Activated naive CD4-positive, alpha-beta T cell treated with anti-CD3 and anti-CD28 coated beads, Interleukin-2, amount 50 U/mL, for 16 hours (primary cell): ENCODE measurements around the gene GPR26.

Source experiments
- DNase-seq: peaks from one replicate; pipeline ENCODE4 v3.0.0-alpha.2; 2020

Gene GPR26

GRCh38 chr10:123649676-123650075 lies 16.5 kb upstream of the GPR26 start:
- DNase-seq = no peak

- DNase-seq = no peak
Observed at GRCh38 chr10:123651421-123652047, 14.6 kb upstream of the GPR26 start.

- no peak for DNase-seq
Observed at GRCh38 chr10:123655751-123656150, 10.4 kb upstream of the GPR26 start.

- no peak for DNase-seq
Observed at GRCh38 chr10:123663522-123663921, 2.6 kb upstream of the GPR26 start.

DNA sequence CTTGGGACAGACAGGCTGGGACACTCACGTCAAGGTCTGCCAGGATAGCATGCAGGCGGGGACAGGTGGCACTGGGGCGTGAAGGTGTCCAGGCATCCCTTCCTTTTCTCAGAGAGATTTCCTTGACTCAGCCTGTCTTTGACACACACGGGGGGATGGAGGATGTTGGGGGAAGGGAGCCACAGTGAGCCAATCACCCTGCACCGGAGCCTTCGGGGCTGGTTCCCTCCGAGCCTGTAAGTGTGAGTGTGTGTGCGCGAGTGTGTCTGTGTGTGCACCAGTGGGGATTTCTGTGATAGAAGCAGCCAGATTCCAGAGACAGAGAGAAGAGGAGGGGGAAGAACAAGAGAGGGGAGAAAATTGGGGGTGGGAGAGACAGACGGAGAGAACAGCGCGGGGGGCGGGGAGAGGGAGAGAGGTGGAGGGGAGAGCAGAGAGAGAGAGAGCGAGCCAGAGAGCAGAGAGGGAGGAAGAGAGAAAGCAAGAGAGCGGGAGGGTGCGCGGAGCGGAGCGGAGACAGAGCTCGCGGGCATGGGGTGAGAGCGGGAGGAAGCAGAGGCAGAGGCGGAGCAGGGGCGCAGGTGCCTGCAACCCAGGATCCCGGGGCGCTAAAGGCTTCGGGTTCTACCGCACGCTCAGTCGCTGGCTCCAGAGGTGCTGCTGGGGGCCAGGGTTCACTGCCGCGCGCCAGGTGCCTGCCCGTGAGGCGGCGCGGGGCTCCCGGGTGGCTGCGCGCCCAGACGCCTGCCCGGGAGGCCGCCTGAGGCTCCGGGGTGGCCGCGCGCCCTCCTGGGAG lies 466 bp upstream of the GPR26 start:
- no peak for DNase-seq

- DNase-seq = no peak
Observed at GRCh38 chr10:123669886-123670285, 3.7 kb downstream of the GPR26 start.

DNA sequence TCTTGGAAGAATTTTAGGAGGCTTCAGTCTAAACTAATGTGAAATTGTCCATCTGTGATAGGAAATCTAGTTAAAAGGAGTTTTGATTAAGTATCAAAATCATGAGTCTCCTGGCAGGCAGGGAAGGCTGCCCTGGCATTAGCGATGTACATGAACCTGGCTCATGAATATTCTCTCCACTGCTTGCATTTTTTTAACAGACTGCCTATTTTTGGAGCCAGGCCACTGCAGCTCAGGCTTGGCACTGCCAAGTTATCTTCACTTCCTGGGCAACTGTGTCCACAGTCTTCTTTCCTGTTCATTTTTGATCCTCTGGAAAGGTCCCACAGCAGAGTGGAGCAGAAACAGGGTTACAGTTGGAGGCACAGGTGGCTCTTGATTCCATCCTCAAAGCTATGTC lies 7.0 kb downstream of the GPR26 start:
- DNase-seq = no peak

- no peak for DNase-seq
Observed at GRCh38 chr10:123674741-123675140, 8.6 kb downstream of the GPR26 start.

DNA sequence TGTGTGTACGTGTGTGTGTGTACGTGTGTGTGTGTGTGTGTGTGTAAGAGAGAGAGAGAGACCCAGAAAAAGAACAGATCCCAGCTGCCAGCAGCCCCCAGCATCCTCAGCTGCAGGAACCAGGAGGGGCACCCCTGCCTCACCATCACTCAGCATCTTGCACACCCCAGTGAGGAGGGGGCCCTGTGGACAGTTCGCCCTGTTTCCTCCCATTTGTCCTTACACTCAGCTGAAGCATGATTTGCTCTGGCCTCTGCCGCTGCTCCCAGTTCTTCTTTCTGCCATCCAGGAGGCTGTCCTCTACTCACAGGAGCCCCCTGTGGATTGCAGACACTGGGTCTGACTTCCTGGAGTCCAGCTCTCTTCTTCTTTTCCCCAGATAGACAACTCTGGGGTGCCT lies 9.7 kb downstream of the GPR26 start:
- DNase-seq = no peak

GRCh38 chr10:123677556-123677955 lies 11.4 kb downstream of the GPR26 start:
- DNase-seq = no peak

GRCh38 chr10:123678376-123678775 lies 12.2 kb downstream of the GPR26 start:
- no peak for DNase-seq

GRCh38 chr10:123681285-123681684 lies 15.1 kb downstream of the GPR26 start:
- DNase-seq = no peak

- DNase-seq = no peak
Observed at GRCh38 chr10:123682477-123682876, 16.3 kb downstream of the GPR26 start.

GRCh38 chr10:123683459-123683858 lies 17.3 kb downstream of the GPR26 start:
- no peak for DNase-seq

GRCh38 chr10:123683865-123684264 lies 17.7 kb downstream of the GPR26 start:
- no peak for DNase-seq

- DNase-seq = no peak
Observed at GRCh38 chr10:123685260-123685659, 19.1 kb downstream of the GPR26 start.

GRCh38 chr10:123687758-123688157 lies 21.6 kb downstream of the GPR26 start:
- DNase-seq = no peak

- no peak for DNase-seq
Observed at GRCh38 chr10:123689880-123690279, 23.7 kb downstream of the GPR26 start.

- DNase-seq = no peak
Observed at GRCh38 chr10:123703195-123703790, 37.1 kb downstream of the GPR26 start.

- no peak for DNase-seq
Observed at GRCh38 chr10:123704076-123704475, 37.9 kb downstream of the GPR26 start.

GRCh38 chr10:123704812-123705211 lies 38.7 kb downstream of the GPR26 start:
- no peak for DNase-seq

- no peak for DNase-seq
Observed at GRCh38 chr10:123706236-123706635, 40.1 kb downstream of the GPR26 start.

- DNase-seq = no peak
Observed at GRCh38 chr10:123715546-123715945, 49.4 kb downstream of the GPR26 start.

DNA sequence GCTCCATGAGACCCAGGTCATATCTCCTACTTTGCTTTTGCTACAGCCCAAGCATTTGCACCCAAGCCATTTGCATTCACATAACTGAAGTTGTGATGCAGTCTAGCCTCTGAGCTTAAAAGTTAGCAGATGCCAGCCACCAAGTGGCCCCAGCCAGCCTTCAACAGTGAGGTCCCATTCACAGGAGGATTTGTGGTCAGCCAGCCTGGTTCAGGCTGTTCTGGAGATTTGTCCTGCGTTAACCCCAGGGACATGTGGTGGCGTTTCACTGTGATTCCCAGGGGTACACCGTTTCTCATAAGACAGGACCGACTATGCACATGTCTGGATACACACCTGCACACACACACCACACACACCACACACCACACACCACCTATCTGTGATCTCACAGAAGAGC lies 51.2 kb downstream of the GPR26 start:
- no peak for DNase-seq
